CD4-positive, alpha-beta T cell treated with Interleukin-1 beta for 1 hour (primary cell): Measurements from ENCODE around the gene CFAP70.

Experiments used
- DNase-seq, 2 donors: peaks; one replicate each; pipeline ENCODE4 v3.0.0-alpha.2; 2020 to 2022

Gene CFAP70

GRCh38 chr10:73210395-73211105 lies 148.1 kb downstream of the CFAP70 start:
- no peak for DNase-seq

- DNase-seq: no peak
Measured at GRCh38 chr10:73209705-73210104, 149.0 kb downstream of the CFAP70 start.

GRCh38 chr10:73207883-73208282 lies 150.8 kb downstream of the CFAP70 start:
- no peak for DNase-seq

GRCh38 chr10:73206385-73206784 lies 152.3 kb downstream of the CFAP70 start:
- no peak for DNase-seq

GRCh38 chr10:73205890-73206289 lies 152.8 kb downstream of the CFAP70 start:
- no peak for DNase-seq

- DNase-seq: no peak
Measured at GRCh38 chr10:73205081-73205480, 153.6 kb downstream of the CFAP70 start.
